SK-N-SH treated with all-trans-retinoic acid at 6 μM for 48 hours (cell line): ENCODE measurements around the gene DHX15.

Experiments
- ATAC-seq: fragments of 200-7000 bp; cut with Tn5 transposase; 3 replicates; pipeline ENCODE4 v1.9.1; 2020; ENCODE audit warnings: mild to moderate bottlenecking, moderate library complexity
- ARNTL ChIP-seq: fragments of 450-650 bp; formaldehyde crosslinking; IDR thresholded peaks from 2 replicates; pipeline ENCODE4 v1.5.0; 2020; ENCODE audit warnings: low read depth, mild to moderate bottlenecking, moderate library complexity, borderline replicate concordance
- BACH2 ChIP-seq: fragments of 250-450 bp; sonication (Bioruptor Pico); IDR thresholded peaks from 2 replicates; pipeline ENCODE4 v1.9.0; 2021; ENCODE audit warnings: mild to moderate bottlenecking, borderline replicate concordance
- ESRRG ChIP-seq: fragments of 250-450 bp; sonication (Bioruptor Pico); IDR thresholded peaks from 2 replicates; pipeline ENCODE4 v1.6.1; 2021; ENCODE audit warnings: mild to moderate bottlenecking
- GLIS3 ChIP-seq: fragments of 250-450 bp; sonication (Bioruptor Pico); IDR thresholded peaks from 2 replicates; pipeline ENCODE4 v1.5.0; 2020; ENCODE audit warnings: mild to moderate bottlenecking, moderate library complexity
- ISL1 ChIP-seq: fragments of 250-450 bp; sonication (Bioruptor Pico); IDR thresholded peaks from 2 replicates; pipeline ENCODE4 v2.1.2; 2022; ENCODE audit warnings: mild to moderate bottlenecking, moderate library complexity
- OSR1 ChIP-seq: fragments of 250-450 bp; sonication (Bioruptor Pico); IDR thresholded peaks from 2 replicates; pipeline ENCODE4 v1.8.0; 2022; ENCODE audit warnings: moderate library complexity, mild to moderate bottlenecking, inconsistent platforms
- PPARA ChIP-seq: fragments of 250-450 bp; sonication (Bioruptor Pico); IDR thresholded peaks from 2 replicates; pipeline ENCODE4 v1.5.0; 2020; ENCODE audit warnings: mild to moderate bottlenecking, borderline replicate concordance
- RARB ChIP-seq: fragments of 250-450 bp; sonication (Bioruptor Pico); IDR thresholded peaks from 2 replicates; pipeline ENCODE4 v1.8.0; 2021; ENCODE audit warnings: mild to moderate bottlenecking, moderate library complexity
- SNAI2 ChIP-seq: fragments of 250-450 bp; sonication (Bioruptor Pico); IDR thresholded peaks from 2 replicates; pipeline ENCODE4 v1.5.0; 2020; ENCODE audit warnings: mild to moderate bottlenecking, moderate library complexity
- TCF4 ChIP-seq: fragments of 250-450 bp; sonication (Bioruptor Pico); IDR thresholded peaks from 2 replicates; pipeline ENCODE4 v1.8.0; 2021; ENCODE audit warnings: mild to moderate bottlenecking, moderate library complexity, borderline replicate concordance
- ZC3H10 ChIP-seq: fragments of 250-450 bp; sonication (Bioruptor Pico); IDR thresholded peaks from 2 replicates; pipeline ENCODE4 v1.5.1; 2021; ENCODE audit warnings: mild to moderate bottlenecking, moderate library complexity
- ZFP3 ChIP-seq: fragments of 250-450 bp; sonication (Bioruptor Pico); IDR thresholded peaks from 2 replicates; pipeline ENCODE4 v1.5.0; 2020; ENCODE audit warnings: mild to moderate bottlenecking, moderate library complexity
- ZFP30 ChIP-seq: fragments of 450-650 bp; formaldehyde crosslinking; IDR thresholded peaks from 2 replicates; pipeline ENCODE4 v1.5.0; 2022; ENCODE audit warnings: mild to moderate bottlenecking, moderate library complexity
- ZNF70 ChIP-seq: fragments of 450-650 bp; formaldehyde crosslinking; IDR thresholded peaks from 2 replicates; pipeline ENCODE4 v1.5.0; 2020; ENCODE audit warnings: mild to moderate bottlenecking, moderate library complexity
- TF ChIP-seq, protein P1 (sequence below): fragments of 250-450 bp; sonication (Bioruptor Pico); IDR thresholded peaks from 2 replicates; pipeline ENCODE4 v1.5.0; 2020; ENCODE audit warnings: mild to moderate bottlenecking, moderate library complexity
- TF ChIP-seq, protein P2 (sequence below): fragments of 250-450 bp; sonication (Bioruptor Pico); IDR thresholded peaks from 2 replicates; pipeline ENCODE4 v1.5.1; 2020; ENCODE audit warnings: low read depth, mild to moderate bottlenecking, moderate library complexity
- TF ChIP-seq, protein P3 (sequence below): fragments of 250-450 bp; sonication (Bioruptor Pico); IDR thresholded peaks from 2 replicates; pipeline ENCODE4 v1.5.1; 2021; ENCODE audit warnings: mild to moderate bottlenecking, moderate library complexity
- TF ChIP-seq, protein P4 (sequence below): fragments of 250-450 bp; sonication (Bioruptor Pico); IDR thresholded peaks from 2 replicates; pipeline ENCODE4 v1.8.0; 2020; ENCODE audit warnings: mild to moderate bottlenecking, moderate library complexity, borderline replicate concordance

Gene DHX15

DNA sequence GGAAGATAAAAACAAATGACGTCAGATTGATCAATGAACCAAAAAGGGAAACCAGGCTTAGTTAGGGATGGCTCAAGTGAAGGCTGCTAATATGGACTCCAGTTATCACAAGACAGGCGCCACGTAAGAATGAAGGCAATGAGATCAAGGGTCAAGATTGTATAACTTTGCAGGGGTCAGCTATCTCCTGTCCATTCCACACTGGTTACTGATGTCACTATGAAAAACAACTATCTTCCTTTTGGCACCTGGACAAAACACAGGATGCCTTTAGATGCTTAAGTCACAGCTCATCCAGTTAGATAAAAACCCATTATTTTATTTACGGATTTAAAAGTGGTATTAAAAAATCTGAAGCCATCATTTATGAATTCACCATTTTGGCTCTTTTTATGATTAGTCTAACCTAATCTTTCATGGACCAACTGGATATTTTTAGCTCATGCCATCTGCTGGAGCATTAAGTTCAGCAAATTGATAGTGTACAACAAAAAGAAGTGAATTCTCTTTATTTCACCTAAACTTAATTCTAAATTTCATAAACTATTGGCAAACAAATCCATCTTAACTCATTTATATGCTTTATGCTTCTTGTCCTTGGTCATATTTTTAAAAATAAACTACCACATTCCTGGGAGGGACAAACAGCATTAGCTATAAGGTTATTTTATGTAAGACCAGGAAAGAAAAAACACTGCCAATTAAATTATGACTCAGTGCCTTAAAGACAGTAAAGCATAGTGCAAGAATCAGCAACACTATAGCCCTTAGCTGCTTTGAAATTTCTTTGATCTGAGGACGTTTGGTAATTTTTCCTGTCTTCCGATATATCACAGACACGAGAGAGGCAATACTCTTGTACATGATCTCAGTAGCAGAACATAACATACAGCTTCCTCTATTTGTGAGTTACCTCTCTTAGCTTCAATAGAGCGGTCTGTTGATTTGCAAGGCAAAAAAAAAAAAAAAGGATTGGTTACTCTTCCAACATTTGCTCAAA is 27.0 kb downstream of the DHX15 start:
- peak; percentile 45 for ATAC-seq

DNA sequence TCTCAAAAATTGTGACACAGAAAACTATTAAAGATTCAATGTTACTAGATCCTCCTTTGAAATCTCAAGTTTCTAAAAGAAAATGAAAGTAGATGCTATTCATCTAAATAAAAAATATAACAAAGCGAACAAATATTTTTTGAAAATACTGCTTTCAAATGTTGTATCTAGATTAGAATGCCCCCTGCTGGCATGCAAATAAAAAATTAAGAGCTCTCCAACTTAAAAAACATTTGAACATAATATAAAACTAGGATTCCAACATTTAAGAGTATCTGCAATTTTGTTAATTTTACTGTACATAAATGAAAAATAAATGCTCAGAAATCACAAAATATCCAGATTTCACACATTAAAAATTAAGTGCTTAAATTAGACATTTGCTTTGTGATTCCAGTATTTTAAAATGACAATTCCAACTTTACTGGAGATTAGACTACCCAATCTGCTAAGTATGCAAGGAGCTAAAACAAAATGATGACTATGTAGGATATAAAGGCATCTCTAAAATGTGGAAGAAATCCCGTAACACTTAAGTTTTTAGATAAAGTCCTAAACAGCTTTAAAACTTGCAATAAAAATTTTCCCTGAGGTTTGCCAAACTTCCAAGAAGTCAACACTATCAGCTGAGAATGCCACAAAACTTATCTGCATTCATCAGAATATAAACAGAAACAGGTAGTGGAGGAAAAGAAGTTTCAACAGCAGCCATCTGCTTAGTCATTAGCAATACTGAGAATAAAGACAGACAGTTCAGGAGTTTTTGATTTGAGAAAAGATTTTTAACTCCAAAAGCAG is 32.7 kb downstream of the DHX15 start:
- no peak for TF ChIP-seq SNAI2 (CRISPR knock-in tag)
- ATAC-seq, result peak; percentile 33; the same call in 1 of the 3 replicates

More for the DNA sequence above, 27.0 kb downstream of the DHX15 start:
- TF ChIP-seq ISL1 (peak; percentile 47; the same call in 1 of the 2 replicates), BACH2 (CRISPR knock-in tag) (no peak)
- TF ChIP-seq, all 23 proteins: peak for 1

DNA sequence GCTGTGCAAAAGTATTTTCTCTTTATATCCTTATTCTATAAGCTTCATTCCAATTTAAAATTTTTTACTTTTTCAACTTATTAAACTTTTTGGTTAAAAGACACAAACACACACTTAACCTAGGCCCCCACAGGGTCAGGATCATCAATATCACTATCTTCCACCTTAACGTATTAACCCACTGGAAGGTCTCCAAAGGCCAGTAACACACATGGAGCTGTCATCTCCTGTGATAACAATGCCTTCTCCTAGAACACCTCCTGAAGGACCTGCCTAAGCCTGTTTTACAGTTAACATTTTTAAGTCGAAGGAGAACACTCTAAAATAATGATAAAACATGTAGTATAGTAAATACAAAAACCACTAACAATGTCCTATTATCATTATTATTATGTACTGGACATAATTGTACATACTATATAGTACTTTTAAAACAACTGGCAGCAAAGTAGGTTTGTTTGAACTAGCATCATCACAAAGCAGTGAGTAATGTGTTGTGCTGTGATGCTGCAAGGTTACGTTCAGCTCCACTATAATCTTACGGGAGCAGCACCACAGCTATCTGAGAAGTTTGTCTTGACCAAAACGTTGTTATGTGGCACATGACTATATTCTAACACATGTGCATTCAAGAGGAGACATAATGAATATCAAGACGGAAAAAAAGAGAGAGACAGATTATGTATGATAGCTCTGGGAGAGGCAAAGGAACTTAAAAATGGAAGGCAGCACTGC is 33.7 kb downstream of the DHX15 start:
- TF ChIP-seq, protein P1, sequence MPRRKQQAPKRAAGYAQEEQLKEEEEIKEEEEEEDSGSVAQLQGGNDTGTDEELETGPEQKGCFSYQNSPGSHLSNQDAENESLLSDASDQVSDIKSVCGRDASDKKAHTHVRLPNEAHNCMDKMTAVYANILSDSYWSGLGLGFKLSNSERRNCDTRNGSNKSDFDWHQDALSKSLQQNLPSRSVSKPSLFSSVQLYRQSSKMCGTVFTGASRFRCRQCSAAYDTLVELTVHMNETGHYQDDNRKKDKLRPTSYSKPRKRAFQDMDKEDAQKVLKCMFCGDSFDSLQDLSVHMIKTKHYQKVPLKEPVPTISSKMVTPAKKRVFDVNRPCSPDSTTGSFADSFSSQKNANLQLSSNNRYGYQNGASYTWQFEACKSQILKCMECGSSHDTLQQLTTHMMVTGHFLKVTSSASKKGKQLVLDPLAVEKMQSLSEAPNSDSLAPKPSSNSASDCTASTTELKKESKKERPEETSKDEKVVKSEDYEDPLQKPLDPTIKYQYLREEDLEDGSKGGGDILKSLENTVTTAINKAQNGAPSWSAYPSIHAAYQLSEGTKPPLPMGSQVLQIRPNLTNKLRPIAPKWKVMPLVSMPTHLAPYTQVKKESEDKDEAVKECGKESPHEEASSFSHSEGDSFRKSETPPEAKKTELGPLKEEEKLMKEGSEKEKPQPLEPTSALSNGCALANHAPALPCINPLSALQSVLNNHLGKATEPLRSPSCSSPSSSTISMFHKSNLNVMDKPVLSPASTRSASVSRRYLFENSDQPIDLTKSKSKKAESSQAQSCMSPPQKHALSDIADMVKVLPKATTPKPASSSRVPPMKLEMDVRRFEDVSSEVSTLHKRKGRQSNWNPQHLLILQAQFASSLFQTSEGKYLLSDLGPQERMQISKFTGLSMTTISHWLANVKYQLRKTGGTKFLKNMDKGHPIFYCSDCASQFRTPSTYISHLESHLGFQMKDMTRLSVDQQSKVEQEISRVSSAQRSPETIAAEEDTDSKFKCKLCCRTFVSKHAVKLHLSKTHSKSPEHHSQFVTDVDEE (CRISPR knock-in tag), result no peak
- TF ChIP-seq ZNF70 (no peak), RARB (CRISPR knock-in tag) (no peak), ZFP30 (CRISPR knock-in tag) (no peak), GLIS3 (no peak), BACH2 (CRISPR knock-in tag) (no peak), ISL1 (no peak), OSR1 (no peak), ZFP3 (CRISPR knock-in tag) (no peak), PPARA (CRISPR knock-in tag) (no peak), SNAI2 (CRISPR knock-in tag) (no peak), ZC3H10 (no peak)
- TF ChIP-seq, protein P2, sequence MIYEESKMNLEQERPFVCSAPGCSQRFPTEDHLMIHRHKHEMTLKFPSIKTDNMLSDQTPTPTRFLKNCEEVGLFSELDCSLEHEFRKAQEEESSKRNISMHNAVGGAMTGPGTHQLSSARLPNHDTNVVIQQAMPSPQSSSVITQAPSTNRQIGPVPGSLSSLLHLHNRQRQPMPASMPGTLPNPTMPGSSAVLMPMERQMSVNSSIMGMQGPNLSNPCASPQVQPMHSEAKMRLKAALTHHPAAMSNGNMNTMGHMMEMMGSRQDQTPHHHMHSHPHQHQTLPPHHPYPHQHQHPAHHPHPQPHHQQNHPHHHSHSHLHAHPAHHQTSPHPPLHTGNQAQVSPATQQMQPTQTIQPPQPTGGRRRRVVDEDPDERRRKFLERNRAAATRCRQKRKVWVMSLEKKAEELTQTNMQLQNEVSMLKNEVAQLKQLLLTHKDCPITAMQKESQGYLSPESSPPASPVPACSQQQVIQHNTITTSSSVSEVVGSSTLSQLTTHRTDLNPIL (CRISPR knock-in tag), result no peak
- TF ChIP-seq, protein P3, sequence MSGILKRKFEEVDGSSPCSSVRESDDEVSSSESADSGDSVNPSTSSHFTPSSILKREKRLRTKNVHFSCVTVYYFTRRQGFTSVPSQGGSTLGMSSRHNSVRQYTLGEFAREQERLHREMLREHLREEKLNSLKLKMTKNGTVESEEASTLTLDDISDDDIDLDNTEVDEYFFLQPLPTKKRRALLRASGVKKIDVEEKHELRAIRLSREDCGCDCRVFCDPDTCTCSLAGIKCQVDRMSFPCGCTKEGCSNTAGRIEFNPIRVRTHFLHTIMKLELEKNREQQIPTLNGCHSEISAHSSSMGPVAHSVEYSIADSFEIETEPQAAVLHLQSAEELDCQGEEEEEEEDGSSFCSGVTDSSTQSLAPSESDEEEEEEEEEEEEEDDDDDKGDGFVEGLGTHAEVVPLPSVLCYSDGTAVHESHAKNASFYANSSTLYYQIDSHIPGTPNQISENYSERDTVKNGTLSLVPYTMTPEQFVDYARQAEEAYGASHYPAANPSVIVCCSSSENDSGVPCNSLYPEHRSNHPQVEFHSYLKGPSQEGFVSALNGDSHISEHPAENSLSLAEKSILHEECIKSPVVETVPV (CRISPR knock-in tag), result no peak
- ATAC-seq, result no peak

DNA sequence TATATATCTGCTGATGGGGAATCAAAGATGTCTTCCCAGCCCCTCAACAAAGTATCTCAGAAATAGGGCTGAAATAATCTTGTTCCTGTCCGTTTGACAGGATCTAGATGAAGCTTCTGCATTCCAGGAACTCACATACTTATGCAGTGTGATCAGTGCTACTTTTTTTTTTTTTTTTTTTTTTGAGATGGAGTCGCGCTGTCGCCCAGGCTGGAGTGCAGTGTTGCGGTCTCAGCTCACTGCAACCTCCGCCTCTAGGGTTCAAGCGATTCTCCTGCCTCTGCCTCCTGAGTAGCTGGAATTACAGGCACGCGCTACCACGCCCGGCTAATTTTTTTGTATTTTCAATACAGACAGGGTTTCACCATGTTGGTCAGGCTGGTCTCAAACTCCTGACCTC is 36.4 kb downstream of the DHX15 start:
- ATAC-seq, result no peak; the same call in 2 of the 3 replicates
- TF ChIP-seq ESRRG (CRISPR knock-in tag) (no peak), ISL1 (no peak), TCF4 (no peak), ARNTL (CRISPR knock-in tag) (no peak), ZFP3 (CRISPR knock-in tag) (no peak), PPARA (CRISPR knock-in tag) (no peak), GLIS3 (no peak)
- TF ChIP-seq, protein P4, sequence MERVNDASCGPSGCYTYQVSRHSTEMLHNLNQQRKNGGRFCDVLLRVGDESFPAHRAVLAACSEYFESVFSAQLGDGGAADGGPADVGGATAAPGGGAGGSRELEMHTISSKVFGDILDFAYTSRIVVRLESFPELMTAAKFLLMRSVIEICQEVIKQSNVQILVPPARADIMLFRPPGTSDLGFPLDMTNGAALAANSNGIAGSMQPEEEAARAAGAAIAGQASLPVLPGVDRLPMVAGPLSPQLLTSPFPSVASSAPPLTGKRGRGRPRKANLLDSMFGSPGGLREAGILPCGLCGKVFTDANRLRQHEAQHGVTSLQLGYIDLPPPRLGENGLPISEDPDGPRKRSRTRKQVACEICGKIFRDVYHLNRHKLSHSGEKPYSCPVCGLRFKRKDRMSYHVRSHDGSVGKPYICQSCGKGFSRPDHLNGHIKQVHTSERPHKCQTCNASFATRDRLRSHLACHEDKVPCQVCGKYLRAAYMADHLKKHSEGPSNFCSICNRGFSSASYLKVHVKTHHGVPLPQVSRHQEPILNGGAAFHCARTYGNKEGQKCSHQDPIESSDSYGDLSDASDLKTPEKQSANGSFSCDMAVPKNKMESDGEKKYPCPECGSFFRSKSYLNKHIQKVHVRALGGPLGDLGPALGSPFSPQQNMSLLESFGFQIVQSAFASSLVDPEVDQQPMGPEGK (CRISPR knock-in tag), result no peak
- TF ChIP-seq, protein P1 (CRISPR knock-in tag), result no peak
- TF ChIP-seq, protein P2 (CRISPR knock-in tag), result no peak
- TF ChIP-seq, all 23 proteins: peak for 0
